Ovary (tissue), 3 donors: ENCODE results near the gene IP6K3.

ENCODE experiments used
- EP300 ChIP-seq: sonication (generic); formaldehyde crosslinking; IDR thresholded peaks from one replicate; pipeline ENCODE4 v1.6.1; 2017; ENCODE audit warnings: antibody characterized with exemption
- TF ChIP-seq, protein P1 (sequence below), 3 donors: fragments of 450-650 bp in 2 of 3; fragments of 200-600 bp in 1 of 3; IDR thresholded peaks; one replicate each; pipeline versions ENCODE4 v1.5.1 to v1.8.0; 2016 to 2022; ENCODE audit warnings: antibody characterized with exemption in 3 of 3, mild to moderate bottlenecking in 1 of 3
- donor health status: DM: no; HTN: no; CAD: no.

- TF ChIP-seq, protein P1, sequence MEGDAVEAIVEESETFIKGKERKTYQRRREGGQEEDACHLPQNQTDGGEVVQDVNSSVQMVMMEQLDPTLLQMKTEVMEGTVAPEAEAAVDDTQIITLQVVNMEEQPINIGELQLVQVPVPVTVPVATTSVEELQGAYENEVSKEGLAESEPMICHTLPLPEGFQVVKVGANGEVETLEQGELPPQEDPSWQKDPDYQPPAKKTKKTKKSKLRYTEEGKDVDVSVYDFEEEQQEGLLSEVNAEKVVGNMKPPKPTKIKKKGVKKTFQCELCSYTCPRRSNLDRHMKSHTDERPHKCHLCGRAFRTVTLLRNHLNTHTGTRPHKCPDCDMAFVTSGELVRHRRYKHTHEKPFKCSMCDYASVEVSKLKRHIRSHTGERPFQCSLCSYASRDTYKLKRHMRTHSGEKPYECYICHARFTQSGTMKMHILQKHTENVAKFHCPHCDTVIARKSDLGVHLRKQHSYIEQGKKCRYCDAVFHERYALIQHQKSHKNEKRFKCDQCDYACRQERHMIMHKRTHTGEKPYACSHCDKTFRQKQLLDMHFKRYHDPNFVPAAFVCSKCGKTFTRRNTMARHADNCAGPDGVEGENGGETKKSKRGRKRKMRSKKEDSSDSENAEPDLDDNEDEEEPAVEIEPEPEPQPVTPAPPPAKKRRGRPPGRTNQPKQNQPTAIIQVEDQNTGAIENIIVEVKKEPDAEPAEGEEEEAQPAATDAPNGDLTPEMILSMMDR (IDR thresholded peaks at IDR 0.05), result no peak
- TF ChIP-seq EP300, result no peak
These were observed 53.3 kb downstream of the IP6K3 start for GRCh38 chr6:33693186-33694105.
